Measurements from ENCODE around the gene NLK. TPM values are rescaled to one million over a fixed set of nuclear protein-coding genes. Genes with fewer than 3 reads are reported as not detected.

Gene NLK
- total RNA-seq, 8 experiments from 2014 or later = 26.2 to 134 (median 37.5) TPM

GRCh38 chr17:28041844-28042656 is 427 bp upstream of the NLK start:
- peaks cover 26 to 34% of the 10 kb centered on the region in 2 donors for H3K4me1 ChIP-seq (replicated peaks in 1 of 2)
- peak; percentile 1 to 13 (median 4) for ATAC-seq (replicated peaks in 6 of 8)
- WGBS, 10 experiments = 0 to 40% (median 10%) methylated on average over 1 to 2 of the region's 34 CpGs; no CpG with 5 or more reads in 6 of the 10 experiments
- peak overlapping the region; percentile 69 to 85 for H3K27ac ChIP-seq
- H3K4me3 ChIP-seq = peak overlapping the region; percentile 63 to 77 (median 69)
- in situ Hi-C loops (cut with MboI; ENCODE audit: low pct_unique_long_range_greater_than_20kb in 2 of 9, low sequenced_read_pairs in 9 of 9, unreplicated experiment in 9 of 9) = loop anchor here in 1 of 9 experiments (25.0 kb wide), 1 partner anchor 130 kb away; no protein-coding TSS in a partner anchor

GRCh38 chr17:28042721-28043291 is 329 bp downstream of the NLK start:
- Histone ChIP-seq H3K4me1 (replicated peaks in 1 of 2) (peaks cover 30 to 39% of the 10 kb centered on the region in 2 donors), H3K4me3 (peak overlapping the region; percentile 63 to 77 (median 69)), H3K27ac (no peak overlapping the region)
- in situ Hi-C loops (cut with MboI; ENCODE audit: low pct_unique_long_range_greater_than_20kb in 2 of 9, low sequenced_read_pairs in 9 of 9, unreplicated experiment in 9 of 9) = loop anchor here in 1 of 9 experiments (25.0 kb wide), 1 partner anchor 131 kb away; no protein-coding TSS in a partner anchor
- WGBS, 10 experiments = 90 to 100% (median 97%) methylated on average over 3 to 5 of the region's 16 CpGs; no CpG with 5 or more reads in 4 of the 10 experiments
- ATAC-seq (replicated peaks in 6 of 8) = no peak

GRCh38 chr17:28043296-28043695 is 819 bp downstream of the NLK start:
- H3K27ac ChIP-seq = no peak overlapping the region
- ATAC-seq (replicated peaks in 6 of 8) = no peak
- peak overlapping the region in 4 of 5 donors; percentile 2 to 69 (median 8) for H3K4me3 ChIP-seq
- peaks cover 30 to 39% of the 10 kb centered on the region in 2 donors for H3K4me1 ChIP-seq (replicated peaks in 1 of 2)
- 0 to 100% (median 91%) methylated on average over 1 to 3 of the region's 3 CpGs; no CpG with 5 or more reads in 2 of the 10 experiments for WGBS, 10 experiments
- in situ Hi-C loops (cut with MboI; ENCODE audit: low pct_unique_long_range_greater_than_20kb in 2 of 9, low sequenced_read_pairs in 9 of 9, unreplicated experiment in 9 of 9) = loop anchor here in 1 of 9 experiments (25.0 kb wide), 1 partner anchor 131 kb away; no protein-coding TSS in a partner anchor

GRCh38 chr17:28043741-28044140 is 1.3 kb downstream of the NLK start:
- Histone ChIP-seq H3K27ac (no peak overlapping the region), H3K4me1 (replicated peaks in 1 of 2) (peaks cover 30 to 39% of the 10 kb centered on the region in 2 donors), H3K4me3 (peak overlapping the region in 4 of 5 donors; percentile 2 to 69 (median 8))
- in situ Hi-C loops (cut with MboI; ENCODE audit: low pct_unique_long_range_greater_than_20kb in 2 of 9, low sequenced_read_pairs in 9 of 9, unreplicated experiment in 9 of 9) = loop anchor here in 1 of 9 experiments (25.0 kb wide), 1 partner anchor 131 kb away; no protein-coding TSS in a partner anchor
- ATAC-seq (replicated peaks in 6 of 8) = no peak

- WGBS, 10 experiments = 60 to 100% (median 82%) methylated on average over 1 to 3 of the region's 3 CpGs; no CpG with 5 or more reads in 4 of the 10 experiments
- Histone ChIP-seq H3K4me1 (replicated peaks in 1 of 2) (peaks cover 32 to 39% of the 10 kb centered on the region in 2 donors), H3K4me3 (no peak overlapping the region), H3K27ac (no peak overlapping the region)
- ATAC-seq (replicated peaks in 6 of 8) = no peak
- in situ Hi-C loops (cut with MboI; ENCODE audit: low pct_unique_long_range_greater_than_20kb in 2 of 9, low sequenced_read_pairs in 9 of 9, unreplicated experiment in 9 of 9) = loop anchor here in 1 of 9 experiments (25.0 kb wide), 1 partner anchor 133 kb away; no protein-coding TSS in a partner anchor
Measured at GRCh38 chr17:28045304-28045703, 2.8 kb downstream of the NLK start.

GRCh38 chr17:28046034-28046825 is 3.8 kb downstream of the NLK start:
- H3K4me1 ChIP-seq (replicated peaks in 1 of 2) = peaks cover 29 to 39% of the 10 kb centered on the region in 2 donors
- WGBS, 10 experiments = 71 to 100% (median 83%) methylated on average over 1 to 3 of the region's 3 CpGs; no CpG with 5 or more reads in 1 of the 10 experiments
- H3K4me3 ChIP-seq = no peak overlapping the region
- H3K27ac ChIP-seq = no peak overlapping the region
- ATAC-seq (replicated peaks in 6 of 8) = no peak
- in situ Hi-C loops (cut with MboI; ENCODE audit: low pct_unique_long_range_greater_than_20kb in 2 of 9, low sequenced_read_pairs in 9 of 9, unreplicated experiment in 9 of 9) = loop anchor here in 1 of 9 experiments (25.0 kb wide), 1 partner anchor 134 kb away; no protein-coding TSS in a partner anchor

GRCh38 chr17:28047806-28048205 is 5.3 kb downstream of the NLK start:
- ATAC-seq (replicated peaks in 6 of 8) = no peak
- Histone ChIP-seq H3K27ac (no peak overlapping the region), H3K4me3 (no peak overlapping the region), H3K4me1 (replicated peaks in 1 of 2) (peaks cover 25 to 34% of the 10 kb centered on the region in 2 donors)
- WGBS, 10 experiments = 0 to 50% (median 11%) methylated on average over 1 to 4 of the region's 4 CpGs; no CpG with 5 or more reads in 1 of the 10 experiments
- in situ Hi-C loops (cut with MboI; ENCODE audit: low pct_unique_long_range_greater_than_20kb in 2 of 9, low sequenced_read_pairs in 9 of 9, unreplicated experiment in 9 of 9) = loop anchor here in 1 of 9 experiments (25.0 kb wide), 1 partner anchor 136 kb away; no protein-coding TSS in a partner anchor

- no peak for ATAC-seq (replicated peaks in 6 of 8)
- H3K27ac ChIP-seq = no peak overlapping the region
- peaks cover 14 to 26% of the 10 kb centered on the region in 2 donors for H3K4me1 ChIP-seq (replicated peaks in 1 of 2)
- 50 to 100% (median 100%) methylated on average over 1 of the region's 1 CpG; no CpG with 5 or more reads in 1 of the 10 experiments for WGBS, 10 experiments
- in situ Hi-C loops (cut with MboI; ENCODE audit: low pct_unique_long_range_greater_than_20kb in 2 of 9, low sequenced_read_pairs in 9 of 9, unreplicated experiment in 9 of 9) = loop anchor here in 1 of 9 experiments (25.0 kb wide), 1 partner anchor 137 kb away; no protein-coding TSS in a partner anchor
- no peak overlapping the region for H3K4me3 ChIP-seq
Measured at GRCh38 chr17:28049071-28049470, 6.6 kb downstream of the NLK start.

GRCh38 chr17:28053044-28053670 is 10.7 kb downstream of the NLK start:
- H3K4me3 ChIP-seq = no peak overlapping the region
- peak in 3 of 8 experiments; percentile 25 to 40 (median 39) for ATAC-seq (replicated peaks in 6 of 8)

GRCh38 chr17:28053725-28054124 is 11.2 kb downstream of the NLK start:
- 66 to 100% (median 83%) methylated on average over 1 to 2 of the region's 2 CpGs; no CpG with 5 or more reads in 3 of the 10 experiments for WGBS, 10 experiments
- in situ Hi-C loops (cut with MboI; ENCODE audit: low pct_unique_long_range_greater_than_20kb in 2 of 9, low sequenced_read_pairs in 9 of 9, unreplicated experiment in 9 of 9) = no loop called here
- Histone ChIP-seq H3K27ac (no peak overlapping the region), H3K4me3 (no peak overlapping the region), H3K4me1 (replicated peaks in 1 of 2) (peaks cover 0 to 3% of the 10 kb centered on the region in 2 donors)
- ATAC-seq (replicated peaks in 6 of 8) = no peak

More at GRCh38 chr17:28053044-28053670, 10.7 kb downstream of the NLK start:
- in situ Hi-C loops (cut with MboI; ENCODE audit: low pct_unique_long_range_greater_than_20kb in 2 of 9, low sequenced_read_pairs in 9 of 9, unreplicated experiment in 9 of 9) = no loop called here
- WGBS, 10 experiments = 43 to 100% (median 80%) methylated on average over 1 to 3 of the region's 3 CpGs; no CpG with 5 or more reads in 1 of the 10 experiments
- H3K27ac ChIP-seq = no peak overlapping the region
- H3K4me1 ChIP-seq (replicated peaks in 1 of 2) = peaks cover 0 to 3% of the 10 kb centered on the region in 2 donors

GRCh38 chr17:28055546-28056275 is 13.2 kb downstream of the NLK start:
- H3K27ac ChIP-seq = no peak overlapping the region
- in situ Hi-C loops (cut with MboI; ENCODE audit: low pct_unique_long_range_greater_than_20kb in 2 of 9, low sequenced_read_pairs in 9 of 9, unreplicated experiment in 9 of 9) = no loop called here
- ATAC-seq (replicated peaks in 6 of 8) = no peak
- no peaks in the 10 kb centered on the region for H3K4me1 ChIP-seq (replicated peaks in 1 of 2)
- no peak overlapping the region for H3K4me3 ChIP-seq
- 59 to 100% (median 83%) methylated on average over 1 to 2 of the region's 2 CpGs; no CpG with 5 or more reads in 1 of the 10 experiments for WGBS, 10 experiments

All from motor neuron (in vitro differentiated cells).